Caco-2 (cell line): Measurements from ENCODE around the gene ABHD12B. TPM values are rescaled to one million over a fixed set of nuclear protein-coding genes. Genes with fewer than 3 reads are reported as not detected.

Experiments
- BruUV-seq: library from RNA; stranded (reverse); fragments of 400-500 nt; replicated peaks from 2 replicates; lab custom pipeline; 2021; lab: Mats Ljungman, UMichigan
- CTCF ChIA-PET: fragments of 300-600 bp; sonication (Branson Sonifier 250); formaldehyde crosslinking; loops from one replicate; lab custom pipeline; 2022; ENCODE audit warnings: antibody characterized with exemption; lab: Charles Lee
- POLR2A ChIA-PET: fragments of 300-600 bp; sonication (Branson Sonifier 250); formaldehyde crosslinking; loops from one replicate; lab custom pipeline; 2022; ENCODE audit warnings: antibody characterized with exemption; lab: Charles Lee
- DNase-seq, 2 experiments: peaks; one replicate each; pipeline versions ENCODE4 v3.0.0 to v3.0.0-alpha.2; 2020 to 2022
- H3K27me3 ChIP-seq: replicated peaks from 2 replicates; pipeline ENCODE4 v1.6.0; 2011; ENCODE audit warnings: low read length; ENCODE audit not compliant: control insufficient read depth, insufficient read depth
- H3K36me3 ChIP-seq: 2 replicates; pipeline ENCODE4 v1.5.1; 2011; ENCODE audit warnings: low read length; ENCODE audit not compliant: control insufficient read depth, insufficient read depth
- H3K4me1 ChIP-seq: fragments of 250-450 bp; sonication (Bioruptor Pico); 2 replicates; pipeline ENCODE4 v1.5.1; 2020; ENCODE audit warnings: mild to moderate bottlenecking
- H3K4me3 ChIP-seq: 2 replicates; pipeline ENCODE4 v1.5.1; 2011; ENCODE audit warnings: low read depth, mild to moderate bottlenecking, control low read depth, low read length
- H3K9me3 ChIP-seq: fragments of 250-450 bp; sonication (Bioruptor Pico); 2 replicates; pipeline ENCODE4 v1.5.1; 2020; ENCODE audit warnings: mild to moderate bottlenecking, moderate library complexity
- H3K27ac Mint-ChIP-seq: one replicate; pipeline ENCODE4 v1.8.0; 2022; ENCODE audit warnings: mixed read lengths; ENCODE audit not compliant: unreplicated experiment
- H3K27me3 Mint-ChIP-seq: one replicate; pipeline ENCODE4 v1.8.0; 2022; ENCODE audit warnings: mixed read lengths; ENCODE audit not compliant: insufficient read depth, unreplicated experiment
- H3K36me3 Mint-ChIP-seq: one replicate; pipeline ENCODE4 v1.8.0; 2022; ENCODE audit warnings: mild to moderate bottlenecking, mixed read lengths; ENCODE audit not compliant: insufficient read depth, unreplicated experiment
- H3K4me1 Mint-ChIP-seq: one replicate; pipeline ENCODE4 v1.8.0; 2022; ENCODE audit warnings: low read depth, mixed read lengths; ENCODE audit not compliant: unreplicated experiment
- H3K4me3 Mint-ChIP-seq: one replicate; pipeline ENCODE4 v1.8.0; 2022; ENCODE audit warnings: mild to moderate bottlenecking, moderate library complexity, mixed read lengths; ENCODE audit not compliant: unreplicated experiment
- H3K9me3 Mint-ChIP-seq: one replicate; pipeline ENCODE4 v1.8.0; 2022; ENCODE audit warnings: mixed read lengths; ENCODE audit not compliant: unreplicated experiment
- CTCF ChIP-seq, 2 experiments: fragments of 200-600 bp in 1 of 2; IDR thresholded peaks; 1 replicate in 1 of 2; 2 replicates in 1 of 2; pipeline versions ENCODE4 v1.5.1 to v1.8.0; 2011 to 2022; ENCODE audit warnings: antibody characterized with exemption in 1 of 2, control low read depth in 1 of 2, inconsistent platforms in 1 of 2, low read depth in 1 of 2, low read length in 1 of 2, mild to moderate bottlenecking in 1 of 2, moderate library complexity in 1 of 2; ENCODE audit not compliant: insufficient read depth in 1 of 2, severe bottlenecking in 1 of 2, unreplicated experiment in 1 of 2
- intact Hi-C: fragments of 100-400 bp; cut with micrococcal nuclease; formaldehyde crosslinking; loops from one replicate; pipeline ENCODE4 v1.10.0; 2022; ENCODE audit not compliant: unreplicated experiment
- total RNA-seq: library from RNA; stranded (reverse); gene quantifications from 2 replicates; pipeline ENCODE4 v1.2.3, GENCODE V29; 2022

The ABHD12B gene
- total RNA-seq, 1 experiment from 2014 or later, result not detected

- peaks cover 28% of the 10 kb centered on the region for H3K4me1 ChIP-seq
- no TSS peak for BruUV-seq
- intact Hi-C loops, result no loop called here
- no peak for TF ChIP-seq CTCF (IDR thresholded peaks at IDR 0.05; ENCODE audit: insufficient read depth in 1 of 2, low read depth in 1 of 2, low read length in 1 of 2, severe bottlenecking in 1 of 2, unreplicated experiment in 1 of 2)
- Mint-ChIP-seq H3K9me3 (no peaks in the 10 kb centered on the region), H3K27ac (no peak overlapping the region), H3K4me3 (no peak overlapping the region), H3K36me3 (no peaks in the 10 kb centered on the region), H3K27me3 (peaks cover 26% of the 10 kb centered on the region), H3K4me1 (peaks cover 17% of the 10 kb centered on the region)
- H3K36me3 ChIP-seq, result no peaks in the 10 kb centered on the region
- H3K4me3 ChIP-seq, result no peak overlapping the region
- H3K9me3 ChIP-seq, result no peaks in the 10 kb centered on the region
- peaks cover 5% of the 10 kb centered on the region; the same call in 1 of the 2 replicates for H3K27me3 ChIP-seq
- DNase-seq, result no peak
- ChIA-PET CTCF (no interaction called here), POLR2A (no interaction called here)
Measured at GRCh38 chr14:50836515-50836914, 35.3 kb upstream of the ABHD12B start.

GRCh38 chr14:50837271-50837670, 34.6 kb upstream of the ABHD12B start:
- H3K27me3 ChIP-seq, result peaks cover 3% of the 10 kb centered on the region; the same call in 1 of the 2 replicates
- POLR2A ChIA-PET, result no interaction called here
- no peaks in the 10 kb centered on the region for H3K9me3 ChIP-seq
- H3K27me3 Mint-ChIP-seq, result peaks cover 22% of the 10 kb centered on the region
- H3K27ac Mint-ChIP-seq, result no peak overlapping the region
- H3K9me3 Mint-ChIP-seq, result no peaks in the 10 kb centered on the region
- CTCF ChIA-PET, result no interaction called here
- H3K36me3 Mint-ChIP-seq, result no peaks in the 10 kb centered on the region
- H3K4me3 ChIP-seq, result no peak overlapping the region
- BruUV-seq, result no TSS peak
- H3K4me1 Mint-ChIP-seq, result peaks cover 9% of the 10 kb centered on the region
- intact Hi-C loops, result no loop called here
- H3K4me1 ChIP-seq, result peaks cover 21% of the 10 kb centered on the region
- no peak overlapping the region for H3K4me3 Mint-ChIP-seq
- no peak for TF ChIP-seq CTCF (IDR thresholded peaks at IDR 0.05; ENCODE audit: insufficient read depth in 1 of 2, low read depth in 1 of 2, low read length in 1 of 2, severe bottlenecking in 1 of 2, unreplicated experiment in 1 of 2)
- no peak for DNase-seq
- H3K36me3 ChIP-seq, result no peaks in the 10 kb centered on the region

GRCh38 chr14:50837850-50838470, 33.9 kb upstream of the ABHD12B start:
- no TSS peak for BruUV-seq
- Histone ChIP-seq H3K27me3 (peaks cover 2% of the 10 kb centered on the region; the same call in 1 of the 2 replicates), H3K9me3 (no peaks in the 10 kb centered on the region), H3K36me3 (no peaks in the 10 kb centered on the region), H3K4me3 (no peak overlapping the region), H3K4me1 (peaks cover 14% of the 10 kb centered on the region)
- no peaks in the 10 kb centered on the region for H3K9me3 Mint-ChIP-seq
- no peaks in the 10 kb centered on the region for H3K36me3 Mint-ChIP-seq
- intact Hi-C loops, result no loop called here
- H3K27ac Mint-ChIP-seq, result no peak overlapping the region
- CTCF ChIA-PET, result interaction anchor here (3.1 kb wide), 1 partner anchor 22 kb away, joined by 13 read pairs; no protein-coding TSS in a partner anchor
- TF ChIP-seq CTCF (IDR thresholded peaks at IDR 0.05; ENCODE audit: insufficient read depth in 1 of 2, low read depth in 1 of 2, low read length in 1 of 2, severe bottlenecking in 1 of 2, unreplicated experiment in 1 of 2), result no peak
- peaks cover 2% of the 10 kb centered on the region for H3K4me1 Mint-ChIP-seq
- peaks cover 16% of the 10 kb centered on the region for H3K27me3 Mint-ChIP-seq
- POLR2A ChIA-PET, result no interaction called here
- DNase-seq, result no peak
- H3K4me3 Mint-ChIP-seq, result no peak overlapping the region
